ENCODE measurements around the gene IRAK1. TPM values are rescaled to one million over a fixed set of nuclear protein-coding genes. Genes with fewer than 3 reads are reported as not detected.
"Not testable (repeated sequence)": the region's sequence is repeated elsewhere in the genome, so short reads cannot be mapped to it uniquely, and the experiment has no call there.

The IRAK1 gene
- total and polyA plus RNA-seq, 5 donors from 2014 or later: 23.7 to 64.7 (median 28.2) TPM

DNA sequence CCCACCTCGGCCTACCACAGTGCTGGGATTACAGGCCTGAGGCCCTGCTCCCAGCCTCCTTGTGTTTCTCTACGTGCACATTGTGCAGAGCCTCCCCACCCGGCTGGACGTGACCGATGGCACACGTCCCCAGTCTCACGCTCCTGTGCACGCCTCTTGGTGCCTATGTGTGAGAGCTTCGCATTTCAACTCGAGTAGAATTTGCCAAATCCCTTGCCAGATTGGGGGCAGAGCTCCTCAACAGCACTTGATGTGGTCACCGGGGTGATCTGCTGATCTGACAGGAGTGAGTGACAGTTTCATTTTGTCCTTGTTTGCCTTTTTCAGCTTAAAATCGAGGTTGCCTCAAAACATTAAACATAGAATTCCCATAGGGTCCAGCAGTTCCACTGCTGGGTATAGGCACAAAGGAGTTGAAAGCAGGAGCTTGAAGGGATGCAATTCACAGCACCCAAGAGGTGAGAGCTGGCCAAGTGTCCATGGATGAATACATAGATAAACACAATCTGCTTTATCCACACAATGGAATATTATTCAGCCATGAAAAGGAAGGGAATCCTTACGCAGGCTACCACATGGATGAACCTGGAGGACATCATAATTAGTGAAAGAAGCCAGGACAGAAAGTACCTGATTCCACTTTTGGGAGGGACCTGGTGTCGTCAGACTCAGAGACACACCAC is 29.6 kb downstream of the IRAK1 start:
- no peaks in the 10 kb centered on the region for H3K27me3 Mint-ChIP-seq
- no peak overlapping the region for H3K4me3 ChIP-seq (ENCODE audit: low read depth, low read length)
- H3K36me3 Mint-ChIP-seq: no peaks in the 10 kb centered on the region
- H3K27ac ChIP-seq (ENCODE audit: insufficient read depth, low read length, poor library complexity, severe bottlenecking): no peak overlapping the region
- H3K36me3 ChIP-seq (ENCODE audit: control insufficient read depth, insufficient read depth, low read length): no peaks in the 10 kb centered on the region
- no peaks in the 10 kb centered on the region for H3K9me3 Mint-ChIP-seq
- H3K4me1 Mint-ChIP-seq: peaks cover 0 to 21% (median 0%) of the 10 kb centered on the region in 4 donors
- peak overlapping the region in 1 of 4 donors; percentile 11 for H3K4me3 Mint-ChIP-seq
- DNase-seq (no peak), ATAC-seq (ENCODE audit: low read depth in 2 of 2) (no peak)
- peaks cover 3% of the 10 kb centered on the region for H3K4me1 ChIP-seq (ENCODE audit: control insufficient read depth, insufficient read depth, low read length, poor library complexity, severe bottlenecking)
- H3K27ac Mint-ChIP-seq: peak overlapping the region in 1 of 3 donors; percentile 75
- H3K9me3 ChIP-seq (ENCODE audit: control insufficient read depth in 2 of 2, low read length in 2 of 2): no peaks in the 10 kb centered on the region
- no peaks in the 10 kb centered on the region for H3K27me3 ChIP-seq (ENCODE audit: control insufficient read depth, insufficient read depth, low read length)

DNA sequence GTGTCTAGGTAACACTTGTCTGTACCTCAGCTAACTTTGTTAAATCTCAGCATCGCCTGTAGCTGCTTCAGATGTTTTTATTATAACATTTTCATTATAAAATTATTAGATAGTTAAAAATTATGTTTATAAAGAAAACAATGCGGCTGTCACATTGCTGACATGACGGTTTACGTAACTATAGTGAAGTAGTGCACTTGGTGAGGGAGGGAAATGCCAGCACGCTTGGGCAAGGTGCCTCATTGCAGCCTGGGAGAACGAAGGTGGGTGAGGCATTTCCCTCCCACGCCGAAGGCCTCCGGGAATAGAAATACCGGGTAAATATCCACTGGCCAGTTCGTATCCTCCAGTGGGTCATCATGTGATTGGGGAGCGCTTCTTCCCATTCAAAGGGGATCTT is 31.2 kb downstream of the IRAK1 start:
- H3K36me3 ChIP-seq (ENCODE audit: control insufficient read depth, insufficient read depth, low read length): no peaks in the 10 kb centered on the region
- H3K9me3 ChIP-seq (ENCODE audit: control insufficient read depth in 2 of 2, low read length in 2 of 2): no peaks in the 10 kb centered on the region
- H3K27me3 ChIP-seq (ENCODE audit: control insufficient read depth, insufficient read depth, low read length): no peaks in the 10 kb centered on the region
- DNase-seq (no peak), ATAC-seq (ENCODE audit: low read depth in 2 of 2) (no peak)
- no peaks in the 10 kb centered on the region for H3K36me3 Mint-ChIP-seq
- H3K27me3 Mint-ChIP-seq: no peaks in the 10 kb centered on the region
- H3K4me3 Mint-ChIP-seq: no peak overlapping the region
- peaks cover 0 to 38% (median 5%) of the 10 kb centered on the region in 4 donors for H3K4me1 Mint-ChIP-seq
- no peak overlapping the region for H3K27ac Mint-ChIP-seq
- no peak overlapping the region for H3K27ac ChIP-seq (ENCODE audit: insufficient read depth, low read length, poor library complexity, severe bottlenecking)
- no peaks in the 10 kb centered on the region for H3K9me3 Mint-ChIP-seq
- H3K4me1 ChIP-seq (ENCODE audit: control insufficient read depth, insufficient read depth, low read length, poor library complexity, severe bottlenecking): peaks cover 18% of the 10 kb centered on the region
- no peak overlapping the region for H3K4me3 ChIP-seq (ENCODE audit: low read depth, low read length)

DNA sequence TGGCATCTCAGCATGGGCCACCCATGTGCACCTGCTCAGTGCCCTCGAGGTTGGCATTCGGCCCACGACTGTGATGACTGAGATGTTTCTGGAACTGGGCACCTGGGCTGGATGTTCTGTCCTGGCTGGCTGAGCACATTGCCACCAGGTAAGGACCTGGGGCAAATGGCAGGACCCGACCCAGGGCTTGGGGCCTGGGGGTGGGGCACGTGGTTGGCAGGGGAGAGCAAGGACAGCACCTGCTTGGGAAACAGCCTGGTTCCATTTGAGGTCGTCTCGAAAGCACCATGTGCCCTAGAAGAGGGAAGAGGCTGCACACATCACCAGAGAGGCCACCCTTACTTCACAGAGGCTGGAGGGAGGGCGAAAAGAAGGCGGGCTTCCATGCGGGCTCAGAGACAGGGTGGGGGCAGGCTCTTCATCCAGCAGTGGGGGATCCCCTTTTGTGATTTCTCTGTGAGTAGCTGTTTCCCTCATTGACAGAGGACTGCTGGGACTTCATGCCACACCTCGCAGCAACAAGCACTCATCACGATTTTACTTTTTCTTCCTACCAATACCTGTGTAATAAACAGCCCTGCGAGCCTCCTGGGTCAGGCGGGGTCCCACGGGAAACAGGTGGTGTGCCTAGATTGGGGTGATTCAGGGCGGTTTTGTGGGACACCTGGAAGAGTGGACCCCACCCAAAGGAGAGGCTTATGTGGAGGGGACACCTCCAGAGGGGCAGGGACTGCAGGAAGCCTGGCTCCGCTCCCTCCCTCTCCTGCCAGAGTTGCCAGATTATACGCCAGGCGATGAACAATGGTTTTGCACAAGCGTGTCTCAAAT is 35.1 kb downstream of the IRAK1 start:
- DNase-seq (peak in 2 of 3 donors; percentile 23 to 59), ATAC-seq (ENCODE audit: low read depth in 2 of 2) (peak; percentile 14 to 15)
- Mint-ChIP-seq H3K4me1 (peaks cover 0 to 62% (median 12%) of the 10 kb centered on the region in 4 donors), H3K27ac (peak overlapping the region; percentile 94 to 98 (median 96)), H3K4me3 (peak overlapping the region; percentile 76 to 89 (median 82)), H3K36me3 (no peaks in the 10 kb centered on the region), H3K9me3 (no peaks in the 10 kb centered on the region), H3K27me3 (no peaks in the 10 kb centered on the region)
- Histone ChIP-seq H3K27ac (ENCODE audit: insufficient read depth, low read length, poor library complexity, severe bottlenecking) (peak overlapping the region; percentile 83), H3K4me3 (ENCODE audit: low read depth, low read length) (peak overlapping the region; percentile 15), H3K9me3 (ENCODE audit: control insufficient read depth in 2 of 2, low read length in 2 of 2) (no peaks in the 10 kb centered on the region), H3K36me3 (ENCODE audit: control insufficient read depth, insufficient read depth, low read length) (no peaks in the 10 kb centered on the region), H3K27me3 (ENCODE audit: control insufficient read depth, insufficient read depth, low read length) (no peaks in the 10 kb centered on the region), H3K4me1 (ENCODE audit: control insufficient read depth, insufficient read depth, low read length, poor library complexity, severe bottlenecking) (peaks cover 47% of the 10 kb centered on the region)

DNA sequence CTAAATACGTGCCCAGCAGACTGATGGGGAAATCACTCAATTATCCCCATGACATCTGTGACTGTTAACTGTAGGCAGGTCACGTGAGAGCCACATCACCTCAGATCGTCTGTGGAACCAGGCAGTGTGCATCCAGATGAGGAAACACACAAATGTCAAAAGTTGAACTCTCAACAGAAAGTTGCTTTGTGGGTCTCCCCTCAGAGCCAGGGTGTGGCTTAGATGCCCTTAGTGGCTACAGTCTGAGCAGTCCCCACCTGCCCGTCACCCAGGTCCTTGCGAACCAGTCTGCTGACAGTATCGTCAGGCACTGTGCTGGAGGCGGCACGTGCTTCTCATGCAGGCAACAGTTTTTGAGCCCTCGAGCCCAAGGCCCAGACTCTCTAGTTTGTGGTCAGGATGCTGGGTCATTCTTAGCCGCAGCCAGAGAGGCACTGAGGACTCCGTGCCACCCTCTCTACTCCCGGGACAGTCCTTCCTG is 36.3 kb downstream of the IRAK1 start:
- Histone ChIP-seq H3K4me1 (ENCODE audit: control insufficient read depth, insufficient read depth, low read length, poor library complexity, severe bottlenecking) (peaks cover 47% of the 10 kb centered on the region), H3K4me3 (ENCODE audit: low read depth, low read length) (no peak overlapping the region), H3K27me3 (ENCODE audit: control insufficient read depth, insufficient read depth, low read length) (no peaks in the 10 kb centered on the region), H3K9me3 (ENCODE audit: control insufficient read depth in 2 of 2, low read length in 2 of 2) (no peaks in the 10 kb centered on the region), H3K27ac (ENCODE audit: insufficient read depth, low read length, poor library complexity, severe bottlenecking) (peak overlapping the region; percentile 83), H3K36me3 (ENCODE audit: control insufficient read depth, insufficient read depth, low read length) (no peaks in the 10 kb centered on the region)
- Mint-ChIP-seq H3K4me1 (peaks cover 0 to 58% (median 12%) of the 10 kb centered on the region in 4 donors), H3K27ac (peak overlapping the region; percentile 94 to 98 (median 96)), H3K4me3 (peak overlapping the region; percentile 15 to 81 (median 65)), H3K36me3 (no peaks in the 10 kb centered on the region), H3K27me3 (no peaks in the 10 kb centered on the region), H3K9me3 (no peaks in the 10 kb centered on the region)
- ATAC-seq (ENCODE audit: low read depth in 2 of 2) (no peak), DNase-seq (no peak)

DNA sequence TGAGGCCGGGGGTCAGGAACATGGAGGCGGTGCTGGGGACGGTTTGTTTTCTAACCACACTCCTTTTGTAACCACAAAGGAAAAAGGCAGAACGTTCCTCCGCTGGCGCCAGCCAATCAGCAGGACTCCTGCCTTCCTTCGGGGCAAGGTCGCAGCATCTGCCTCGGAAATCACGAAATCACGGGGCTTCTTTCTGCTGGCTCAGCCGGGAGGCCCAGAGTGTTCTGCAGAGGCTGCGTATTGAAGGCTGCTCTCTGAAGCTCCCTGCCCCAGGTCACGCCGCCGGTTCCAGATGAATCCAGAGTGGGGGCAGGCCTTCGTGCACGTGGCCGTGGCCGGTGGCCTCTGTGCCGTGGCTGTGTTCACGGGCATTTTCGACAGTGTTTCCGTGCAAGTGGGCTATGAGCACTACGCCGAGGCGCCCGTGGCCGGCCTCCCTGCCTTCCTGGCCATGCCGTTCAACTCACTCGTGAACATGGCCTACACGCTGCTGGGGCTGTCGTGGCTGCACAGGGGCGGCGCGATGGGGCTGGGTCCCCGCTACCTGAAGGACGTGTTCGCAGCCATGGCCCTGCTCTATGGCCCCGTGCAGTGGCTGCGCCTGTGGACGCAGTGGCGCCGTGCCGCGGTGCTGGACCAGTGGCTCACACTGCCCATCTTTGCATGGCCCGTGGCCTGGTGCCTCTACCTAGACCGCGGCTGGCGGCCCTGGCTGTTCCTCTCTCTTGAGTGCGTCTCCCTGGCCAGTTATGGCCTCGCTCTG is 37.8 kb downstream of the IRAK1 start:
- DNase-seq (peak; percentile 44 to 82 (median 51)), ATAC-seq (ENCODE audit: low read depth in 2 of 2) (peak; percentile 12 to 26)
- H3K27me3 ChIP-seq (ENCODE audit: control insufficient read depth, insufficient read depth, low read length): no peaks in the 10 kb centered on the region
- peak overlapping the region; percentile 53 for H3K4me3 ChIP-seq (ENCODE audit: low read depth, low read length)
- H3K4me1 Mint-ChIP-seq: peaks cover 1 to 57% (median 12%) of the 10 kb centered on the region in 4 donors
- peak overlapping the region; percentile 74 to 89 (median 84) for H3K4me3 Mint-ChIP-seq
- peaks cover 0 to 1% (median 0%) of the 10 kb centered on the region in 7 donors for H3K9me3 Mint-ChIP-seq
- peak overlapping the region; percentile 83 for H3K27ac ChIP-seq (ENCODE audit: insufficient read depth, low read length, poor library complexity, severe bottlenecking)
- peaks cover 47% of the 10 kb centered on the region for H3K4me1 ChIP-seq (ENCODE audit: control insufficient read depth, insufficient read depth, low read length, poor library complexity, severe bottlenecking)
- H3K9me3 ChIP-seq (ENCODE audit: control insufficient read depth in 2 of 2, low read length in 2 of 2): no peaks in the 10 kb centered on the region
- peak overlapping the region; percentile 96 to 99 (median 96) for H3K27ac Mint-ChIP-seq
- H3K36me3 Mint-ChIP-seq: no peaks in the 10 kb centered on the region
- H3K27me3 Mint-ChIP-seq: no peaks in the 10 kb centered on the region
- no peaks in the 10 kb centered on the region for H3K36me3 ChIP-seq (ENCODE audit: control insufficient read depth, insufficient read depth, low read length)

DNA sequence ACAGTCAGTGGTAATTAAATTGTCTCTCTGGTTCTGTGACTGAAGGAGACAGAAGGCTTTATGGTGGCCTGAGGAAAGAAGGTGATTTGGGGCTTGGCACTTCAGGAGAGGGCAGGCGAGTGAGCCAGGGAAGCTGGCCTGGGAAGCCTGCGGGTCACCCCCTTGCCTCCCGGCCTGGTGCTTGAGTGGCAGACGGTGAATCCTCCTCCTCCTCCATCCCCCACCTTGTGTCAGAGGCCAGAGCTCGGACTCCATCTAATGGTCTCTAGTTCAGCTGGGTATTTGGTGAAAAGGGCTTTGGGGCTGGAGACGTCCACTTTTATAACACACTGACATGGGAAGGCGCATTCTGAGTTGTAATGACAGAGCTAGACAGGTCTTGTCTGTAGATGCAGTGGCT is 38.5 kb downstream of the IRAK1 start:
- Histone ChIP-seq H3K36me3 (ENCODE audit: control insufficient read depth, insufficient read depth, low read length) (no peaks in the 10 kb centered on the region), H3K27ac (ENCODE audit: insufficient read depth, low read length, poor library complexity, severe bottlenecking) (peak overlapping the region; percentile 83), H3K9me3 (ENCODE audit: control insufficient read depth in 2 of 2, low read length in 2 of 2) (no peaks in the 10 kb centered on the region), H3K4me1 (ENCODE audit: control insufficient read depth, insufficient read depth, low read length, poor library complexity, severe bottlenecking) (peaks cover 47% of the 10 kb centered on the region), H3K4me3 (ENCODE audit: low read depth, low read length) (peak overlapping the region; percentile 53), H3K27me3 (ENCODE audit: control insufficient read depth, insufficient read depth, low read length) (no peaks in the 10 kb centered on the region)
- ATAC-seq (ENCODE audit: low read depth in 2 of 2): no peak
- DNase-seq: no peak
- Mint-ChIP-seq H3K36me3 (no peaks in the 10 kb centered on the region), H3K27ac (peak overlapping the region; percentile 96 to 99 (median 96)), H3K4me3 (peak overlapping the region; percentile 74 to 89 (median 84)), H3K4me1 (peaks cover 5 to 55% (median 12%) of the 10 kb centered on the region in 4 donors), H3K27me3 (no peaks in the 10 kb centered on the region), H3K9me3 (peaks cover 0 to 3% (median 0%) of the 10 kb centered on the region in 7 donors)

- not testable (repeated sequence) for H3K4me3 ChIP-seq (ENCODE audit: low read depth, low read length); H3K27me3 Mint-ChIP-seq; H3K9me3 Mint-ChIP-seq; H3K36me3 ChIP-seq (ENCODE audit: control insufficient read depth, insufficient read depth, low read length); H3K27me3 ChIP-seq (ENCODE audit: control insufficient read depth, insufficient read depth, low read length); H3K9me3 ChIP-seq (ENCODE audit: control insufficient read depth in 2 of 2, low read length in 2 of 2); H3K36me3 Mint-ChIP-seq
- Histone ChIP-seq H3K27ac (ENCODE audit: insufficient read depth, low read length, poor library complexity, severe bottlenecking) (peak overlapping the region; percentile 83), H3K4me1 (ENCODE audit: control insufficient read depth, insufficient read depth, low read length, poor library complexity, severe bottlenecking) (peaks cover 46% of the 10 kb centered on the region)
- Mint-ChIP-seq H3K4me3 (peak overlapping the region; percentile 79 to 93 (median 85)), H3K4me1 (peaks cover 5 to 53% (median 13%) of the 10 kb centered on the region in 4 donors), H3K27ac (peak overlapping the region; percentile 95 to 99 (median 96))
- DNase-seq (peak in 1 of 3 donors; percentile 50), ATAC-seq (ENCODE audit: low read depth in 2 of 2) (peak; percentile 65 to 67)
Measured at GRCh38 chrX:153980394-153980793, 39.3 kb downstream of the IRAK1 start.
